Mucosa of descending colon (tissue), 3 donors: ENCODE data around the gene TBC1D19. TPM values are rescaled to one million over a fixed set of nuclear protein-coding genes. Genes with fewer than 3 reads are reported as not detected.

Experiments used
- ATAC-seq: fragments of 200-7000 bp; cut with Tn5 transposase; one replicate; pipeline ENCODE4 v1.9.1; 2020; ENCODE audit warnings: mild to moderate bottlenecking, moderate library complexity
- DNase-seq, 3 donors: peaks; one replicate each; pipeline ENCODE4 v3.0.0-alpha.2; 2020
- H3K36me3 ChIP-seq: fragments of 200-600 bp; one replicate; pipeline ENCODE4 v1.8.0; 2021; ENCODE audit warnings: low read depth, mild to moderate bottlenecking
- H3K4me1 ChIP-seq: fragments of 200-600 bp; one replicate; pipeline ENCODE4 v1.8.0; 2021; ENCODE audit warnings: low read depth, mild to moderate bottlenecking
- H3K4me3 ChIP-seq: fragments of 200-600 bp; one replicate; pipeline ENCODE4 v1.8.0; 2021; ENCODE audit warnings: mild to moderate bottlenecking
- H3K9me3 ChIP-seq: fragments of 200-600 bp; one replicate; pipeline ENCODE4 v1.8.0; 2021; ENCODE audit warnings: mild to moderate bottlenecking
- CTCF ChIP-seq: fragments of 200-600 bp; IDR thresholded peaks from one replicate; pipeline ENCODE4 v1.8.0; 2022; ENCODE audit warnings: antibody characterized with exemption, mild to moderate bottlenecking
- intact Hi-C, 2 donors: fragments of 100-400 bp; cut with DNase I in 1 of 2; cut with micrococcal nuclease in 1 of 2; formaldehyde crosslinking; loops; one replicate each; pipeline versions ENCODE4 v1.11.0 to v1.11.1; 2022; cut with DNase I, micrococcal nuclease
- total RNA-seq, 3 donors: library from RNA; stranded (reverse); fragmentation: NEBNext Ultra II Directional in 2 of 3; extraction: Animal tissue kit (Norgen Biotek cat#: 25700) in 2 of 3; gene quantifications; one replicate each; pipeline versions ENCODE4 v1.2.1 to v1.2.4, GENCODE V29; 2021 to 2023
- donor health status: DM: no; HTN: no; CAD: no; lungs with moderate emphysema.
- donor health status: DM: no; HTN: no; CAD: no.
- donor health status: DM: no; HTN: yes; CAD: no.

Gene TBC1D19
- total RNA-seq, 3 donors from 2014 or later, result 3.7 to 11.6 (median 6.8) TPM

DNA sequence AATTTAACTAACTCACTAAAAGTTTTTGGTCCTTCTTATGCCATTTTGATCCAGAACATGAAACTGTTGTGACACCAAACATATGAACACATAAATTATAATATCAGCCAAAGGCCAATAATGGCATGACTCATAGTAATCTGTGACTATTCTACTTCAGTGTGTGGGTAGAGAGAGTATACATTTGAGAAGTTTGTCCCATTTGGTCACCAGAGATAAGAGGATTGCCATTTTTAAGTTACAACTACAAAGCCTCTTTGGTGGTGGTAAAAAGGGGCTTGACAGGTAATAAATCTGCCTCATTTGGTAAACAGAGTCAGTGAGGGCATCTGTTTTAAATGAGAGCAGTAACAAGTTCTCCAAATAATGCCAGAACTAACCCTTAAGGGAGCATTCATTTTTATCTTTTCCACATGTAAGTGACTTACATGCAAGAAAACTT is 117.9 kb downstream of the TBC1D19 start:
- ATAC-seq (no peak), DNase-seq (no peak)
- no peaks in the 10 kb centered on the region for H3K9me3 ChIP-seq
- no peaks in the 10 kb centered on the region for H3K36me3 ChIP-seq
- intact Hi-C loops, result no loop called here
- H3K4me3 ChIP-seq, result no peak overlapping the region
- H3K4me1 ChIP-seq, result no peaks in the 10 kb centered on the region
- TF ChIP-seq CTCF, result no peak

DNA sequence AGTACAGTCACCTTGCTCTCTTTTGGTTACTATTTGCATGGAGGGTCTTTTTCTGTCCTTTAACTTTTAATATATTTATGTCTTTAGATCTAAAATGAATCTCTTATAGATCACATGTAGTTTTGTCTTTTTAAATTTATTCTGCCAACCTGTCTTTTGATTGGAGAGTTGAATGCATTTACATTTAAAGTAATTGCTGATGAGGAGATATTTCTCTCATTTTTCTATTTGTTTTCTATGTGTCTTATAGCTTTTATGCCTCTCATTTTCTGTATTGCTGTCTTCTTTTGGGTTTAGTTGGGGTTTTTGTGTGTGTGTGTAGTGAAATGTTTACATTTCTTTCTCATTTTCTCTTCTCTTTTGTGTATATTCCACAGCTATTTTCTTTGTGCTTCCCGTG is 123.5 kb downstream of the TBC1D19 start:
- DNase-seq, result no peak
- H3K9me3 ChIP-seq, result no peaks in the 10 kb centered on the region
- no peaks in the 10 kb centered on the region for H3K4me1 ChIP-seq
- no peak overlapping the region for H3K4me3 ChIP-seq
- ATAC-seq, result no peak
- H3K36me3 ChIP-seq, result no peaks in the 10 kb centered on the region
- no peak for TF ChIP-seq CTCF
- intact Hi-C loops, result no loop called here

GRCh38 chr4:26709246-26709645 is 125.4 kb downstream of the TBC1D19 start:
- Histone ChIP-seq H3K4me1 (no peaks in the 10 kb centered on the region), H3K9me3 (no peaks in the 10 kb centered on the region), H3K4me3 (no peak overlapping the region), H3K36me3 (no peaks in the 10 kb centered on the region)
- intact Hi-C loops, result no loop called here
- TF ChIP-seq CTCF, result no peak
- ATAC-seq (no peak), DNase-seq (no peak)

DNA sequence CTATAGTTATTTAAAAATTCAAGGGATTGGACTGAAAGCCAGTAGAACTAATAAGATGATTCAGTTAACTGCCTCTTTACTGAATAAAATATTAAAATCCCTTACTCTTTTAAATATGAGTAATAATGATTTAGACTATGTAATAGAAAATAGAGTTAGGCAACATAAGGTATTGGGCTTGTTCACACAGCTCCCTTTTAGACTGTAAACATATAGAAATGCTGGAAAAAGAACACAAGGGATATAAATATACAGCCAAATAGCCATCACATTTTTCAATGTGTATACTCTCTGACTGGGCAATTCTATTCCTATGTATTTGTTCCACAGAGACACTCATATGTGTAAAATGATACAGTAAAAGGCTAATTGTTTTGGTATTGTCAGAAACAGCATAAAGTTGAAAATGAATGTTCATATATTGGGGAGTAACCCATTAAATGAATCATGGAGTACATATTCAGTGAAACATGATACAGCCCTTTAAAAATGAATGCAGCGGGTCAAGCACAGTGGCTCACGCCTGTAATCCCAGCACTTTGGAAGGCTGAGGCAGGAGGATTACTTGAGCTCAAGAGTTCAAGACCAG is 129.8 kb downstream of the TBC1D19 start:
- Histone ChIP-seq H3K4me1 (no peaks in the 10 kb centered on the region), H3K4me3 (no peak overlapping the region), H3K9me3 (no peaks in the 10 kb centered on the region), H3K36me3 (no peaks in the 10 kb centered on the region)
- intact Hi-C loops, result no loop called here
- ATAC-seq (no peak), DNase-seq (no peak)
- no peak for TF ChIP-seq CTCF

- no peak for TF ChIP-seq CTCF
- no peak overlapping the region for H3K4me3 ChIP-seq
- no peaks in the 10 kb centered on the region for H3K36me3 ChIP-seq
- DNase-seq (no peak), ATAC-seq (no peak)
- no peaks in the 10 kb centered on the region for H3K9me3 ChIP-seq
- intact Hi-C loops, result no loop called here
- no peaks in the 10 kb centered on the region for H3K4me1 ChIP-seq
Observed at GRCh38 chr4:26715636-26716242, 131.9 kb downstream of the TBC1D19 start.
